Panc1 (cell line): ENCODE measurements around the gene PEAK3. TPM values are rescaled to one million over a fixed set of nuclear protein-coding genes. Genes with fewer than 3 reads are reported as not detected.

Experiments used
- microRNA-seq: library from miRNA; unstranded; fragments of <30 nt; microRNA quantifications from one replicate; pipeline ENCODE4 v1.1.0, GENCODE V29; 2020; ENCODE audit not compliant: unreplicated experiment
- total RNA-seq: library from RNA; stranded (reverse); gene quantifications from one replicate; pipeline ENCODE4 v1.2.1, GENCODE V29; 2021; ENCODE audit not compliant: unreplicated experiment

PEAK3 gene
- total RNA-seq, 1 experiment from 2014 or later = not detected

Small RNAs within 50 kb of the gene (microRNA-seq; reads per million reads assigned to microRNA genes)
- gene MIR1227 (8.3 reads per million, percentile 25 among the genes with 10 or more reads in this experiment), gene MIR4321 (not detected)

Other genes with a start within 250 kb of the PEAK3 start
- gene MKNK2, start 230.9 kb downstream of the PEAK3 start, total RNA-seq = 240 TPM
- 36.3 TPM for gene MOB3A, start 185.8 kb downstream of the PEAK3 start, total RNA-seq
- gene IZUMO4, start 185.3 kb downstream of the PEAK3 start, total RNA-seq = 5.4 TPM
- gene AP3D1, start 130.6 kb downstream of the PEAK3 start, total RNA-seq = 167 TPM
- 27.3 TPM for gene DOT1L, start 118.2 kb downstream of the PEAK3 start, total RNA-seq
- gene PLEKHJ1, start 45.8 kb downstream of the PEAK3 start, total RNA-seq = 78.6 TPM
- 103 TPM for gene SF3A2, start 45.4 kb downstream of the PEAK3 start, total RNA-seq
- gene AMH, start 32.9 kb downstream of the PEAK3 start, total RNA-seq = 21.9 TPM
- 0.51 TPM for gene JSRP1, start 25.8 kb downstream of the PEAK3 start, total RNA-seq
- 0.13 TPM for gene LINGO3, start 26.0 kb upstream of the PEAK3 start, total RNA-seq
- gene LSM7, start 46.4 kb upstream of the PEAK3 start, total RNA-seq = 97.3 TPM
- gene SPPL2B, start 46.5 kb upstream of the PEAK3 start, total RNA-seq = 76.0 TPM
- 0.23 TPM for gene TMPRSS9, start 78.1 kb upstream of the PEAK3 start, total RNA-seq
- gene TIMM13, start 145.4 kb upstream of the PEAK3 start, total RNA-seq = 128 TPM
- 159 TPM for gene LMNB2, start 174.8 kb upstream of the PEAK3 start, total RNA-seq
- 56.2 TPM for gene GADD45B, start 194.0 kb upstream of the PEAK3 start, total RNA-seq